ENCODE results near the gene AMBRA1.

AMBRA1 gene

DNA sequence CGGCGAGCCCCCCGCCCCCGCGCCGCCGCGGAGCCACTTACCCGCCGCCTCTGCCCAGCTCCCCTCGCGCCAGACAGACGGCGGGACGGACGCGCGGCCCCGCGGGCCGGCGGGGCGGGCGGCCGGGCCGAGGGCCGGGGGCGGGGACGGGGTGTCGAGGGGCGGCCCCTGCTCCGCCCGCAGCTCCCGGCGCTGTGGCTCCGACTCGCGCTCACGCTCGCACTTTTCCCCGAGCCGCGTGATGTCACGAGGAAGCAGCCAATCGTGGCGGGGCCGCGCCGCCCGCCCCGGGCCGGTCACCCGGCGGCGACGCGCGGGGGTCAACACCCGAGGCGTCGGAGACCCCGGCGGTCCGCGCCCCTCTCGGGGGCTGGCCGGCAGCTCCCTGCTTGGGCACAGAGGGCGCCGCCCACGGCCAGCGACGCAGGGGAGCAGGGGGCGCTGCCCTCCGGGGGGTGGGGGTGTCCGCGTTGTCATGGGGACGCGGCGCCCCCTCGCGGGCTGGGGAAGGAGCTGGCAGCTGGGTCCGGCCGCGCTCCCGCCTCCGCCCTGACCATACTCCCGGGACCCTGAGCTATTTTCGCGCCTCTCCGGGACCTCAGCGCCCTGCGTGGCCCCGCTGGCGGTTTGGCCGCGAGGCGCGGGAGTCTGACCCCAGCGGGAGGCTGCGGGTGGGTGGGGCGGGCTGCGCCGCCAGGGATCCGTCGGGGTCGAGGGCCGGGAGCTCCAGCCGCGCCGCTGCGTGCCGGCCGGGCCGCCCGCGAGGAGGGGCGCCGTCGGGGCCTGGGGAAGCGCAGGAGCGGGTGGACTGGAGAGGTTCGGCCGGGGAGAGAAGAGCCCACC is 202.0 kb downstream of the AMBRA1 start, which contains the start of gene CHRM4:
TSS of gene CHRM4 (minus strand) at position 199 of the 843 bp plus-strand sequence. CDS start 5,219 bp downstream, outside the sequence.
- no peak for DNase-seq

DNA sequence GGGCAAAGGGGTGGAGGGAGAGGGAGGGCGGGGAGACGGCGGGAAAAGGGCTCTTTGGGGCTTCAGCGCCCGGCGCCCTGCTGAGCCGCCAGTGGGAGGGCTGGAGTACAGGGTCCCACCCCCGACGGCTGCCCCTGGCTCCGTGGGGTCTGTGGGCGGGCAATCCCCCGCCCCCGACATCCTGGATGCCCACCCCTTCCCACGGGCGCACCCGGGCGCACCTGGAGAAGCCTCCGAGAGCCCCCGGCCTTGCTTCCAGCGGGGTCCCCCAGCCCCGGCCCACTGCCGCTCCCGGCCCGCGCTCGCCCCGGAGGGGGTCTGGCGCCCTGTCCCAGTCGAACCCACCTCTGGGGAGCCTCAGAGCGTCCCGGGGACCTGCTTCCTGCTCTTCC is 202.6 kb downstream of the AMBRA1 start:
- DNase-seq, result no peak

DNA sequence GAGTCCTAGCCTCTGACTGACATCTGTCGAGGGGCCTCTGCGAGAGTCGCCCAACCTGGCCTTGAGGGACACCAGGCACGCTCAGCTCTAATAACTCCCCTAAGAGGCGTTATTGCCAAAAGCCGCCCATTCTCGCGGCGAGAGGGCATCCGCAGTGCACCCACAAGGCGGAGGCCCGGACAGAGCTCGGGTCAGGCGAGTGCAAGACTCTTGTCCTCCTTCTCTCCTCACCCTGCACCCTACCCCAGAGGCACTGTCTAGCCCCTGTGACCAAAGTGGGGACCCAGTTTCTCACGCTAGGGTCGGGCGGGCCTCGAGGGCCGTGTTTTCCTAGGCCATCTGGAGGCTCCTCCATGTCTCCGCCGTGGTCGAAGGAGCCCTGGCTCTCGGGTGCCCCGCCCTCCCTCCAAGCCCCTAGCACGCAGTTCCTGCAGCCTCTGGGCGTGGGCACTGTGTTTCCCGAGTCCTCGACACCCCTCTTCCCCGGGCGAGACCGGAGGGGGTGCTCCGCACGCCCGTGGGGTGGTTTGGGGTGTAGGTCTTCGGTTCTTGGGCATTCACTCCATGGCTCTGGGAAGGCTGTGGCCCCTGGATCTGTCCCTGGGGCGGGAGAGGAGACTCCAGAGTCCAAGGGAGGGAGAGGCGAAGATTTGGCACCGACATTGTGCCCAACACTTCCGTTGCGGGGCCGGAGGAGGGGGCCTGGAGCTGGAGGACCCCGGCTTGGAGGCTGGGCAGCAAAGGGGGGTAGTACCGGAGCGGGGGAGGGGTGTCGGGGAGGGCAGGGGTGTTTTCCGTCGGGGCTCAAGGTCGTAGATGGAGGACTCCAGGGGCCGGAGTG is 203.3 kb downstream of the AMBRA1 start:
- no peak for DNase-seq

DNA sequence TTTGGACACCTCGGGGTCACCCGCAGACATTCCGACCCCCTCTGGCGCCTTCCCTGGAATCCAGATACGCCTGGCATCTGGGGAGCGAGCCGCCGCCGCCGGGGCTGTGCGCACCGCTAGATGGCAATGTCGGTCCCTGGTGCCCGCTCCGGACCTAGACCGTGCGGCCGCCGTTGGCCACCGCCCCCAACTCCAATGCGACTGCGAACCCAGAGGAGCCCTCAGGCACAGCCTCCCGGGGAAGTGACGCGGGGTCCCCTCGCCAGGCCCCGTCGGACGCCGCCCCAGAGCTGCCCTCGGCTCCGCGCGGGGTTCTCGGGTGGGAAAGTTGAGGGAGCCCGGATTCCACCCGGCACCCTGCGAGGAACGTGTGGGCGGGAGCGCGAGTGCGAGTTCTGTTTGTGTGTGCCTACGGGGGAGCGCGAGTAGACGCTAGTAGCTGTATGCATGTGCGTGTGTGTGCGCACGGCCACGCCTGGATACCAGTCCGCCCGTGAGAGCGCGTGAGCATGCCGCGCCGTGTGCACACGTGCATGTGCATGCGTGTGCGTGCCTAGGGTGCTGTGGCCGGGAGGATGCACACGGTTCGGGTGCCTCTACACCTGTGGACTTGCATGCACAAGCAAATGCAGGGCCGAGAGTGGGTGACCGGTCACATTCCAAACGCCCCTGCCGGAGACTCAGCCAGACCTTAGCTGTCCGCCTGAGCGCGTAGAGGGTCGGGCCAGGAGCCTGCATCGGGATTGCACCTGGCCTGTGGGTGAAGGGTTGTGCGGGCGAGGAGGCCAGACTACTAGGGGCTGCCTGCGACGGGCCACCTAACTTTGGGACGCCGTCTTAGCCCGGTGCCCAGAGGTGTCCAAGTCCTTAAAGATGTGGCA is 204.1 kb downstream of the AMBRA1 start:
- peak; percentile 68 for DNase-seq

DNA sequence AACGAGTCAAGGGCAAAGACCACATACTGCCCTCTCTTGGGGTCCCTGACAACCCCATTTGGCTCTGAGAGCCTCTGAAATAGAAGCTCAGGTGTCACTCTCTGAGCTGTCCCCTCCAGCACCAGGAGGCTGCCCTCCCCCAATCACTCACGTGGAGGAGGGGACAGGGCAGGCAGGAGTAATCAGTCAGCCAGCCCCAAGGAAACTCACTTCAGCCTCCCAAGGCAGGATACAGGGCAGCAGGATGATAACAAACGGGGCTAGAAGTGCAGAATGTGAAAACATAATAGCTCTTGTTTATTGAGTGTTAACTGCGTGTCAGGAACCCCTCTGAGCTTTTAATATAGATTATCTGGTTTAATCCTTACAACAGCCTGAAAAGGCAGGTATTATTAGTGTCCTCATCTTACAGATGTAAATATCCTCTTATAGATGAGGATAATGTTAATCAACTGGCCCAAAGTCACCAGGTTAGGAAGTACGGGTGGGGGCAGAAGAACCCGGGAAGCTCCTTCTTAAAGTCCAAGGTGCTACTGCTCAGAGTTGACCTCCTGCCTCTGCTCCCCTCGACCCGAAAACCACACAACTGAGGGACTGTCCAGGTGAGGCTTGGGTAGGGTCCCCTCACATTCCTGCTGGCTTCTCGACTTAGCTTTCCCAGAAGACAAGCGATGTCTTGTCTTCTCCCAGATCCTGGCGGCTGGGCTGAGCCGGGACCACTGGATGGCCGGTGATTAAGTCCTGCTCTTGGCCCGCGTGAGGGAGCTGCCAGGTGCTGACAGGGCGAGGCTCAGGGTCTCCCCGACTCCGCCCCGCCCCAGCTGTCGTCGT is 205.0 kb downstream of the AMBRA1 start:
- DNase-seq, result no peak

DNA sequence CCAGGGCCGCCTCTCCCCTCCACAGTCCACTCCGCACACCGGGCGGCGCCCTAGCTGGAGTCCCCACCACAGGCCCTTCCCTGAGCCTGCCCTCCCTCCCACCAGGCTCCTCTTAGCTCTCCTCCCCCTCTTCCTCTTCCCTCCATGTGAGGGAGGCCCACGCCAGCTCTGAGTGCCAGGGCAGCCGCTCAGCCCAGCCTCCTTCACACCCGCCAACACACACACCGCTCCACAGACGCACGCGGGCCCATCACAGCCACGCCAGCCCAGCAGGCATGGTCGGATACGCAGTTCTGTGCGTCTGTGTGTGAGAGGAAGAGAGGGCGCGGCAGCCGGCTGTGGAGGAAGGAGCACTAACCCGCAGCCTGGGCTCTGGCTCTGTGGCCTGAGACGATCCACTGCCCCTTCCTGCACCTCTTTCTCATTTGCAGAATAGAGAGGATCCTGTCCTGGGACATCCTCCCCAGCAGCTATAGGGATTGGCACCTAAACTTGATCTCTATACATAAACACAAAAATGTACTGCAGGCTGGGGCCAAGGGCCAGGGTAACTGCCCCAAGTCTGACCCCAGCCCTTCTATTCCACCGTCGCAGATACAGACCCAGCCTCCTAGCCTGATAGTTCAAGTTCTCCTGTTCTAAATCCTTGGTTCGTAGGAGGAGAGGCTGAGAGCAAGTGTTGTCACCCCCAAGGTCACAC is 205.8 kb downstream of the AMBRA1 start:
- no peak for DNase-seq

DNA sequence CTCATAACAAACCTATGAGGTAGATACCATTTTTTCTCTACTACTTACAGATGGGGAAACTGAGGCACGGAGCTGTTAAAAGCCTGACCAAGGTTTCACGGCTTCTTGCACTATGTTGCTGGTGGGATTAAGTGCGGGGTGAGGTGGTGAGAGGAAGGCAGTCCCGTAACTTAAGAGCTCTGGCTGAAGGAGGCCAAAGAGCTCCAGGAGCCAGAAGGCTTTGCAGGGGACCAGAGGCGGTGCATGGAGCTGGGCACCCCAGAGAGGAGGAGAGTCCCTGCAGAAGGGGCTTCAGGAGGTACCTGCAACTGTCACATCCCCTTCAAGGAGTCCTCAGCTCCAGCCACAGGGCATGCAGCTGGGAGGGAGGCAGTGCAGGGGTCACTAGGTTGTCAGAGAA is 206.4 kb downstream of the AMBRA1 start:
- no peak for DNase-seq

DNA sequence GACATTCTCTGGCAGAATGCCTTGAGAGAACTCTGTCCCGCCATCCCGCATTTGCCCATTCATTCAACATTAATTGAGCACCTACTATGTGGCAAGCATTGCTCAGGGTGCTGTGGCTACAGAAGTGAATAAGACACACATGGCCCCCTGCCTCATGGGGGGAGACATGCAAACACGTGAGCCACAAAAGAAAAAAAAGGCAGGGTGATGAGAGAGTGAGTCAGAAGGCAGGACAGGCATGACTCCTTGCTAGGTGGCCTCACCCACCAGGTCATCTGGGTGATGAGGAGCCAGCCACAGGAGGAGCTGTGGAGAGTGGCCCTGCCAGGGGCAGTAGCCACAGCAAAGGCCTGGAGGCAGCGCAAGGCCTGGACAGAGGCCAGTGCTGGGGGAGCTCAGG is 207.1 kb downstream of the AMBRA1 start:
- DNase-seq, result no peak

DNA sequence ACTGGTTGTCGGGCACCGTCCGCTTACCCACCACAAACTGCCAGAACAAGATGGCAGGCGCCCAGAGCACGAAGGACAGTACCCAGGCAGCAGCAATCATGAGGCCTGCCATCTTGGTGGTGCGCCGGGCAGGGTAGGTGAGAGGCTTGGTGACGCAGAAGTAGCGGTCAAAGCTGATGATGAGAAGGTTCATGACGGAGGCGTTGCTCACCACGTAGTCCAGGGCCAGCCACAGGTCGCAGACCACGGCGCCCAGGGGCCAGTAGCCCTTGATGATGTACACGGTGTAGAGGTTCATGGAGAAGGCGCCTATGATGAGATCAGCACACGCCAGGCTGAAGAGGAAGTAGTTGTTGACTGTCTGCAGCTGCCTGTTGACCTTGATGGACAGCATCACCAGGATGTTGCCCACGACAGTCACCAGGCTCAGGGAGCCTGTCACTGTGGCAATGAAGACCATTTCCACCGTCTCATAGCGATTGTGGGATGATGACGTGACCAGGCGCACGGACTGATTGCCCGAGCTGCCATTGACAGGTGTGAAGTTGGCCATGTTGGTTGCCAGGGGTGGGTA is 207.7 kb downstream of the AMBRA1 start:
- DNase-seq, result no peak

DNA sequence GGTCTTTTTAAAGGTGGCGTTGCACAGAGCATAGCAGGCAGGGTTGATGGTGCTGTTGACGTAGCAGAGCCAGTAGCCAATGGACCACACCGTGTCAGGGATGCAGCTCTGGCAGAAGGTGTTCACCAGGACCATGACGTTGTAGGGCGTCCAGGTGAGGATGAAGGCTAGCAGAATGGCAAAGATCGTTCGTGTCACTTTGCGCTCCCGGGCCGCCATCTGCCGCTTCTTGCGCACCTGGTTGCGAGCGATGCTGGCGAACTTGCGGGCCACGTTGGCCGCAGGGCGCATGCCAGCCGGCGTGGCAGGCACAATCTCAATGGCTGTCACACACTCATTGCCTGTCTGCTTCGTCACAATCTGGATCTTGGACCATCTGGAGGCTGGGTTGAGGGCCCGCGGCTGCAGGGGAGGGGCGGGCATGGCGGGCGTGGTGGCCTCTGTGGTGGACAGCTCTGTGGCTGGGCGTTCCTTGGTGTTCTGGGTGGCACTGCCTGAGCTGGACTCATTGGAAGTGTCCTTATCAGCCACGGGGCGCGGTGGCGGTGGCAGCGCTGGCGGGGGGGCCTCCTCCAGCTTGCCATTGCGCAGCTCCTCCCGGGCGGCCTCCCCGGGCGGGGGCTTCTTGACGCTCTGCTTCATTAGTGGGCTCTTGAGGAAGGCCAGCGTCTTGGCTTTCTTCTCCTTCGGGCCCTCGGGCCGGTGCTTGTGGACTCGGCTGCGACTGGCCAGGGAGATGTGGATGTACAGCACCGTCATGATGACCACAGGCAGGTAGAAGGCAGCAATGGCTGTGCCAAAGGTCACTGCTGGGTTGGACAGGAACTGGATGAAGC is 208.4 kb downstream of the AMBRA1 start:
- DNase-seq, result no peak

DNA sequence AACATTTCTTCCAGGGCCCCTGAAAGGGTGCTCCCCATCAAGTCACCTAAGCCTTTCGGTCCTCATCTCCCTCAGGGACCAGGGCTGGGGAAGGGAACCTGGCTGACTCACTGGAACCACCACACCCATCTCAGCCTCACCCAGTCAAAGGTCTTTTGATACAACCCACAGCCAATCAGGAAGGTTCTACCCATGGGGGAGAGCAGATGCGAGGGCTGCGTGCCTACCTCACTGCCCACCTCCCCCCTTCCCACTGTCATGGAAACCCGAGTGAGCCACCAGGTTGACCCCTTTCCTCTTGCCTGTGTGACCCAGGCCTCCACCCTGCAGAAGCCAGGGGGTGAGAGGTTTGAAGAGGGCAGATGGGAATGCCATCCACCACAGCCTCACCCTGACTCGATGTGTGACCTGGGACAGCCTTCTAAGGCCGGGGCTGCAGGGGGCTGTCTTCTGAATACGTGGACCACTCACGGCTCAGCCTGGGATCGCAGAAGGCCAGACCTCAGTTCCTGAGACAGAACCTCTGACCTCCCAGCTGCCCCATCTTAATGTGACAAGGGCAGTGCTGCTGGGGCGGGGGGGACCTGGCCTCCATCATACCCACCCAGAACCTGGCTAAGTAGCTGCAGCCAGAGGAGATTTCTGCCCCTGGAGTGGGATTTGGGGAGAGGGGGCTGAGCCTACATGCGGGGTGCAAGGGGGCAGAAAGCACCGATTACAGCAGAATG is 209.7 kb downstream of the AMBRA1 start:
- DNase-seq, result no peak

DNA sequence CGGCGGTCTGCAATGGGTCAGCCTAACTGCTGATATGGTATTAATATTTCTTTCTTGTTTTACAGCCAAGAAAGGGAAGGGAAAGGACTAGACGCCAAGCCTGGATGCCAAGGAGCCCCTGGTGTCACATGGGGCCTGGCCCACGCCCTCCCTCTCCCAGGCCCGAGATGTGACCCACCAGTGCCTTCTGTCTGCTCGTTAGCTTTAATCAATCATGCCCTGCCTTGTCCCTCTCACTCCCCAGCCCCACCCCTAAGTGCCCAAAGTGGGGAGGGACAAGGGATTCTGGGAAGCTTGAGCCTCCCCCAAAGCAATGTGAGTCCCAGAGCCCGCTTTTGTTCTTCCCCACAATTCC is 210.4 kb downstream of the AMBRA1 start:
- no peak for DNase-seq

DNA sequence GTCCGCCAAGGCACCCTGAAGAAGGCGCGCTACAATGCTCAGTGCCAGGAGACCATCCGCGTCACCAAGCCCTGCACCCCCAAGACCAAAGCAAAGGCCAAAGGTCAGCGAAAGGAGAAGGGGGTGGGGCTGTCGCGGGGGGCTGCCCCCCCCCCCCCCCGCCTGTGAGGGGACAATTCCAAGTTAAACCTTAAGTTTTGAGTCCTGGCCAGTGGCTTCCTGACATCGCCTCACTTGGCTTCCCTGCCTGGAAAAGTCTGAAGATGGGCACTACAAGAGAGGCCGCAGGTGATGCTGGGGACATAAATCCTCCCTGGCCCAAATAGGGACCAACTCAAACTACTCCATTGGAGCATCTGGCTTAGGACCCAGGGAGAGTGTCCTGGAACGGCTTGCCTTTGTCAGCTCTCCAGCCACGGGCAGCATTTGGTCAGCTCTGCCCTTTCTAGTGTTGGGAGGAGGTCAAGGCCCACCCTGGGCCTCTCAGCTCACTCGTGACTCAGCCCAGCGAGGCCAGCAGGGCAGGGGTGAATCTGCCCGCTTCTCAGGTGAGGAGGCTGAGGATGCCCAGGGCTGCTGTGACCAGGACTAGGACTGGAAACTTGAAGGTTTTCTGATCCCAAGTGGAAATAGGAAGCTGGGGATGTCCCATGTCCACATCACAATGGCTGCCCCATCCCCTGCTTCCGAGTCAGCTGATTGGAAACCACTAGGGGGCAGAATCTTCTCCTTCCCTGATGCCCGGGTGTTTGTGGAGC is 211.0 kb downstream of the AMBRA1 start:
- no peak for DNase-seq

DNA sequence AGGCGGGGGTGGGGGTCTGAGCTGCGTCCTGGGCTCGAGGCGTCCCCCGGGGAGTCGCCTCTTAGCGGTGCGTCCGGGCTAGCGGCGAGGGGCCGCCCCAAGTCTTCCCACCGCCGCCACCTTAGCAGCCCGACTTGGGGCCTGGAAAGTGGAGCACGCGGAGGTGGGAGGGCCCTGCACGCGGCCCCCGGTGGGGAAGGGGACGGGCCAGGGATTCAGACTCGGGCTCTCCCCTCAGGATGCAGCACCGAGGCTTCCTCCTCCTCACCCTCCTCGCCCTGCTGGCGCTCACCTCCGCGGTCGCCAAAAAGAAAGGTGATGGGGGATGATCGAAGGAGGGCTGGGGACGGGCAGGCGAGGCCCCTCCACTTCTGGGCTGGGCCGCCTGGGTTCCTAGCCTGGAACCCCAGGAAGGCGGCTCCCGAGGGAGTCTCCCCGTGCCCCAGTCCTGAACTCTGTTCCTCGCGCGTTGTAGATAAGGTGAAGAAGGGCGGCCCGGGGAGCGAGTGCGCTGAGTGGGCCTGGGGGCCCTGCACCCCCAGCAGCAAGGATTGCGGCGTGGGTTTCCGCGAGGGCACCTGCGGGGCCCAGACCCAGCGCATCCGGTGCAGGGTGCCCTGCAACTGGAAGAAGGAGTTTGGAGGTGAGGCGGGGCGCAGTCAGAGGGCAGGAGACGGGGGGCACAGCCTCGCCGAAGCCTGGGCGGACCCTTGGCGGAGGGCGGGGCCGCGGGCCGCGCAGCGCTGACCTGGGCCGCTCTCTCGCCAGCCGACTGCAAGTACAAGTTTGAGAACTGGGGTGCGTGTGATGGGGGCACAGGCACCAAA is 211.8 kb downstream of the AMBRA1 start:
- DNase-seq, result no peak

DNA sequence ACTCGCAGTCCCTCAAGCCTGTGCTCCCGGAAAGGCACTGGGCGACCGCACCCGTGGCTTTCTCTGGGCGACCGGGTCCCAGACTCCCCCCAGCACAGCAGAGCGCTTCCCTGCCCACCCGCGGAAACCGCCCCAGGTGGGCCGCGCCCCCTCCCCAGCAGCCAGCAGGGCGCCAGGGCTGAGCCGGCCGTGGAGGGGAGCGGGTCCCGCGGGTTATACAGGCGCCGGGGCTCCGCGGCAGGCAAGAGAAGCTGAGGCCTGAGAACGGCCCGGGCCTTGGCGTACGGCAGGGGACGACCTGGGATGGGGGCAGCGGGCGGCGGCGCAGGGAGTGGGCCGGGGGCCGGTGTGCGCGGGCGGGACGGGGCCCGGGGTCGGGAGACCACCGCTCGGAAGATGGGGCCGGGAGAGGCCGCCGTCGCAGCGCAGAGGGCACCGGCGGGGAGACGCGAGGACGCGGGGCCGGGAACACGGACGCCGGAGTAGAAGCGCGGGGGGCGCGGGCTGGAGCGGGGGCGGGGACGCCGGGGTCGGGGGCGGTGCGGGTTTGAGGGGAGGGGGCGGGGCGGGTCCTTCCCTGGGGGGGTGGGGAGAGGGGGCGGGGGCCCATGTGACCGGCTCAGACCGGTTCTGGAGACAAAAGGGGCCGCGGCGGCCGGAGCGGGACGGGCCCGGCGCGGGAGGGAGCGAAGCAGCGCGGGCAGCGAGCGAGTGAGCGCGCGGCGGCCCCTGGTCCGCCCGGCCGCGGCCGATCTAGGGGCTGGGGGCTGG is 212.6 kb downstream of the AMBRA1 start, which contains the start of gene MDK:
TSS of gene MDK (plus strand) at position 622 of the 771 bp plus-strand sequence. CDS start 389 bp downstream, outside the sequence.
- DNase-seq, result peak; percentile 47

DNA sequence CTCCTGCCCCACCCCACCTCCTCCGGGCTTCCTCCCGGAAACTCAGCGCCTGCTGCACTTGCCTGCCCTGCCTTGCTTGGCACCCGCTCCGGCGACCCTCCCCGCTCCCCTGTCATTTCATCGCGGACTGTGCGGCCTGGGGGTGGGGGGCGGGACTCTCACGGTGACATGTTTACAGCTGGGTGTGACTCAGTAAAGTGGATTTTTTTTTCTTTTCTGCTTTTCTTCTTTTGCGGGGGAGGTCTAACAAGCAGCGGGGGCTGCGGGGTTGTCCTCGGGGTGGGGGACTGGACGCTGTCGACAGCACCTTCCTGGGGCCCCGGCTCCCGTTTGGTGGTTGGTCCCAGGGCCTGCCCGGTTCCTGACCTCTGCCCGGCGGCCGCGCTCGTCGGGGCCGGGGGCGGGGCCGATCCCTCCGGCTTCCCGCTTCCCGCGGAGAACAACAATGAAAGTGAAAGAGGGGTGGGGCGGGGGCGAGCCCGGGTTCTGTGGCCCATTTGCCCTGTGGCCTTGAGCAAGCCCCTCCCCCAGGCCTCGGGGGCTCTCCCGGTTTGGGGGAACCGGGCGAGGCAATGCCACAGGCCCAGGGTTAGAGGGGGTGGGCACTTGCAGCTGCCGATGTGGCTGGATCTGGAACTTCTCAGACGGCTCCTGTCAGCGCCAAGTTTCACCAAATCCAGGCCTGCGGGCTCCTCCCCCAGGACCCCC is 213.3 kb downstream of the AMBRA1 start:
- peak; percentile 66 for DNase-seq
